Measurements from ENCODE around the gene SNTA1.
"Not testable (repeated sequence)": the region's sequence is repeated elsewhere in the genome, so short reads cannot be mapped to it uniquely, and the experiment has no call there.

SNTA1 gene

GRCh38 chr20:33465481-33466302, 22.1 kb upstream of the SNTA1 start:
- DNase-seq (ENCODE audit: low read depth, low spot score), result no peak

- not testable (repeated sequence) for DNase-seq (ENCODE audit: low read depth, low spot score)
Measured at GRCh38 chr20:33464759-33465158, 21.2 kb upstream of the SNTA1 start.

GRCh38 chr20:33463332-33464101, 20.0 kb upstream of the SNTA1 start:
- DNase-seq (ENCODE audit: low read depth, low spot score), result no peak

GRCh38 chr20:33460711-33461110, 17.1 kb upstream of the SNTA1 start:
- DNase-seq (ENCODE audit: low read depth, low spot score), result no peak

- no peak for DNase-seq (ENCODE audit: low read depth, low spot score)
Measured at GRCh38 chr20:33459599-33459998, 16.0 kb upstream of the SNTA1 start.

GRCh38 chr20:33456916-33457642, 13.5 kb upstream of the SNTA1 start:
- peak; percentile 53 for DNase-seq (ENCODE audit: low read depth, low spot score)

GRCh38 chr20:33450867-33451266, 7.3 kb upstream of the SNTA1 start:
- no peak for DNase-seq (ENCODE audit: low read depth, low spot score)

GRCh38 chr20:33445881-33446625, 2.5 kb upstream of the SNTA1 start:
- no peak for DNase-seq (ENCODE audit: low read depth, low spot score)

GRCh38 chr20:33444797-33445560, 1.4 kb upstream of the SNTA1 start:
- no peak for DNase-seq (ENCODE audit: low read depth, low spot score)

- DNase-seq (ENCODE audit: low read depth, low spot score), result no peak
Measured at GRCh38 chr20:33443006-33443511, 504 bp downstream of the SNTA1 start.

- DNase-seq (ENCODE audit: low read depth, low spot score), result no peak
Measured at GRCh38 chr20:33442136-33443005, 1.2 kb downstream of the SNTA1 start.

- DNase-seq (ENCODE audit: low read depth, low spot score), result no peak
Measured at GRCh38 chr20:33441142-33441955, 2.2 kb downstream of the SNTA1 start.

GRCh38 chr20:33440562-33440961, 3.0 kb downstream of the SNTA1 start:
- DNase-seq (ENCODE audit: low read depth, low spot score), result not testable (repeated sequence)

- no peak for DNase-seq (ENCODE audit: low read depth, low spot score)
Measured at GRCh38 chr20:33438481-33438880, 5.1 kb downstream of the SNTA1 start.

GRCh38 chr20:33437141-33437911, 6.2 kb downstream of the SNTA1 start:
- DNase-seq (ENCODE audit: low read depth, low spot score), result no peak

GRCh38 chr20:33434434-33434833, 9.1 kb downstream of the SNTA1 start:
- DNase-seq (ENCODE audit: low read depth, low spot score), result no peak

GRCh38 chr20:33433465-33434234, 9.9 kb downstream of the SNTA1 start:
- no peak for DNase-seq (ENCODE audit: low read depth, low spot score)

All from activated CD4-positive, CD25-positive, alpha-beta regulatory T cell treated with anti-CD3 and anti-CD28 coated beads, Interleukin-2, amount 50 U/mL, for 16 hours (primary cell).